ENCODE data around the gene CEP57L1. TPM values are rescaled to one million over a fixed set of nuclear protein-coding genes. Genes with fewer than 3 reads are reported as not detected.

Gene CEP57L1
- total RNA-seq, 1 experiment from 2014 or later, result 13.2 TPM

GRCh38 chr6:109172101-109172746, 76.9 kb downstream of the CEP57L1 start:
- peaks cover 15% of the 10 kb centered on the region for H3K4me1 Mint-ChIP-seq (ENCODE audit: low read depth, unreplicated experiment)
- peaks cover 4% of the 10 kb centered on the region for H3K9me3 Mint-ChIP-seq (ENCODE audit: low read depth, unreplicated experiment)
- CTCF ChIA-PET, result no interaction called here
- no peak overlapping the region for H3K27ac Mint-ChIP-seq (ENCODE audit: unreplicated experiment)
- no peak overlapping the region for H3K4me3 Mint-ChIP-seq (ENCODE audit: low read depth, unreplicated experiment)
- DNase-seq, result no peak
- no peak for TF ChIP-seq CTCF (IDR thresholded peaks at IDR 0.05; ENCODE audit: unreplicated experiment)
- H3K36me3 Mint-ChIP-seq (ENCODE audit: insufficient read depth, unreplicated experiment), result peaks cover 5% of the 10 kb centered on the region
- intact Hi-C loops (cut with micrococcal nuclease; ENCODE audit: unreplicated experiment), result no loop called here
- H3K27me3 Mint-ChIP-seq (ENCODE audit: unreplicated experiment), result no peaks in the 10 kb centered on the region
- BruUV-seq (replicated peaks), result no TSS peak

GRCh38 chr6:109174916-109175315, 79.6 kb downstream of the CEP57L1 start:
- DNase-seq, result no peak
- no peaks in the 10 kb centered on the region for H3K36me3 Mint-ChIP-seq (ENCODE audit: insufficient read depth, unreplicated experiment)
- CTCF ChIA-PET, result no interaction called here

GRCh38 chr6:109178921-109179320, 83.6 kb downstream of the CEP57L1 start:
- no peaks in the 10 kb centered on the region for H3K36me3 Mint-ChIP-seq (ENCODE audit: insufficient read depth, unreplicated experiment)
- peaks cover 4% of the 10 kb centered on the region for H3K9me3 Mint-ChIP-seq (ENCODE audit: low read depth, unreplicated experiment)
- intact Hi-C loops (cut with micrococcal nuclease; ENCODE audit: unreplicated experiment), result no loop called here
- H3K4me3 Mint-ChIP-seq (ENCODE audit: low read depth, unreplicated experiment), result no peak overlapping the region
- H3K27ac Mint-ChIP-seq (ENCODE audit: unreplicated experiment), result no peak overlapping the region
- H3K27me3 Mint-ChIP-seq (ENCODE audit: unreplicated experiment), result peaks cover 11% of the 10 kb centered on the region
- no peak for DNase-seq
- no TSS peak for BruUV-seq (replicated peaks)
- CTCF ChIA-PET, result no interaction called here
- peaks cover 8% of the 10 kb centered on the region for H3K4me1 Mint-ChIP-seq (ENCODE audit: low read depth, unreplicated experiment)
- TF ChIP-seq CTCF (IDR thresholded peaks at IDR 0.05; ENCODE audit: unreplicated experiment), result no peak

More at GRCh38 chr6:109174916-109175315, 79.6 kb downstream of the CEP57L1 start:
- H3K27me3 Mint-ChIP-seq (ENCODE audit: unreplicated experiment), result no peaks in the 10 kb centered on the region
- no TSS peak for BruUV-seq (replicated peaks)
- peaks cover 8% of the 10 kb centered on the region for H3K4me1 Mint-ChIP-seq (ENCODE audit: low read depth, unreplicated experiment)
- TF ChIP-seq CTCF (IDR thresholded peaks at IDR 0.05; ENCODE audit: unreplicated experiment), result no peak
- intact Hi-C loops (cut with micrococcal nuclease; ENCODE audit: unreplicated experiment), result no loop called here
- H3K9me3 Mint-ChIP-seq (ENCODE audit: low read depth, unreplicated experiment), result peaks cover 4% of the 10 kb centered on the region
- no peak overlapping the region for H3K27ac Mint-ChIP-seq (ENCODE audit: unreplicated experiment)
- H3K4me3 Mint-ChIP-seq (ENCODE audit: low read depth, unreplicated experiment), result no peak overlapping the region

- no peak for TF ChIP-seq CTCF (IDR thresholded peaks at IDR 0.05; ENCODE audit: unreplicated experiment)
- no TSS peak for BruUV-seq (replicated peaks)
Measured at GRCh38 chr6:109179507-109179906, 84.2 kb downstream of the CEP57L1 start.

More at GRCh38 chr6:109179507-109179906, 84.2 kb downstream of the CEP57L1 start:
- H3K27me3 Mint-ChIP-seq (ENCODE audit: unreplicated experiment), result peaks cover 17% of the 10 kb centered on the region
- CTCF ChIA-PET, result interaction anchor here (0.6 kb wide), 1 partner anchor 587 kb away, joined by 3 read pairs; no protein-coding TSS in a partner anchor
- no peak overlapping the region for H3K4me3 Mint-ChIP-seq (ENCODE audit: low read depth, unreplicated experiment)
- no peaks in the 10 kb centered on the region for H3K36me3 Mint-ChIP-seq (ENCODE audit: insufficient read depth, unreplicated experiment)
- H3K9me3 Mint-ChIP-seq (ENCODE audit: low read depth, unreplicated experiment), result peaks cover 4% of the 10 kb centered on the region
- H3K4me1 Mint-ChIP-seq (ENCODE audit: low read depth, unreplicated experiment), result peaks cover 8% of the 10 kb centered on the region
- H3K27ac Mint-ChIP-seq (ENCODE audit: unreplicated experiment), result no peak overlapping the region
- no peak for DNase-seq
- intact Hi-C loops (cut with micrococcal nuclease; ENCODE audit: unreplicated experiment), result no loop called here

All from Calu3 (cell line).